Activated naive CD8-positive, alpha-beta T cell treated with anti-CD3 and anti-CD28 coated beads, Interleukin-2, amount 10 ng/mL, durations not matched to agents 7 days and 5 days (primary cell): ENCODE measurements around the gene VPS26C. TPM values are rescaled to one million over a fixed set of nuclear protein-coding genes. Genes with fewer than 3 reads are reported as not detected.

Experiments used
- ATAC-seq: fragments of 150-1000 bp; cut with Tn5 transposase; one replicate; pipeline ENCODE4 v1.10.0; 2021; ENCODE audit warnings: low read depth, moderate library complexity
- POLR2A ChIA-PET: fragments of 350-600 bp; sonication (Branson Sonifier 250); formaldehyde crosslinking; loops from one replicate; lab custom pipeline; 2021; ENCODE audit warnings: antibody characterized with exemption; lab: Charles Lee
- DNase-seq: peaks from one replicate; pipeline ENCODE4 v3.0.0; 2021
- H3K27ac Mint-ChIP-seq: one replicate; pipeline ENCODE4 v1.8.0; 2022; ENCODE audit warnings: mild to moderate bottlenecking, mixed read lengths
- H3K27me3 Mint-ChIP-seq: one replicate; pipeline ENCODE4 v1.8.0; 2022; ENCODE audit warnings: mild to moderate bottlenecking, moderate library complexity, mixed read lengths
- H3K36me3 Mint-ChIP-seq: one replicate; pipeline ENCODE4 v1.8.0; 2021; ENCODE audit warnings: mild to moderate bottlenecking, mixed read lengths
- H3K4me1 Mint-ChIP-seq: one replicate; pipeline ENCODE4 v1.8.0; 2021; ENCODE audit warnings: mixed read lengths
- H3K4me3 Mint-ChIP-seq: one replicate; pipeline ENCODE4 v1.8.0; 2022; ENCODE audit warnings: mild to moderate bottlenecking, moderate library complexity, mixed read lengths
- H3K9me3 Mint-ChIP-seq: one replicate; pipeline ENCODE4 v1.8.0; 2021; ENCODE audit warnings: mixed read lengths
- total RNA-seq, 2 experiments: library from RNA; stranded (reverse); gene quantifications; one replicate each; pipeline ENCODE4 v1.2.3, GENCODE V29; 2021

The VPS26C gene
- total RNA-seq, 2 experiments from 2014 or later, result 94.0 to 97.3 TPM

GRCh38 chr21:37204580-37204979, 62.6 kb downstream of the VPS26C start:
- Mint-ChIP-seq H3K4me1 (peaks cover 21% of the 10 kb centered on the region), H3K36me3 (peaks cover 13% of the 10 kb centered on the region), H3K9me3 (peaks cover 1% of the 10 kb centered on the region), H3K27me3 (no peaks in the 10 kb centered on the region), H3K27ac (no peak overlapping the region), H3K4me3 (no peak overlapping the region)
- DNase-seq, result no peak
- POLR2A ChIA-PET, result no interaction called here
- no peak for ATAC-seq

- Mint-ChIP-seq H3K4me1 (peaks cover 11% of the 10 kb centered on the region), H3K27me3 (no peaks in the 10 kb centered on the region), H3K9me3 (no peaks in the 10 kb centered on the region), H3K36me3 (peaks cover 16% of the 10 kb centered on the region), H3K4me3 (no peak overlapping the region), H3K27ac (no peak overlapping the region)
- POLR2A ChIA-PET, result no interaction called here
- no peak for ATAC-seq
- DNase-seq, result no peak
These were observed 64.7 kb downstream of the VPS26C start for GRCh38 chr21:37202221-37203110.

GRCh38 chr21:37200641-37201480, 66.3 kb downstream of the VPS26C start:
- Mint-ChIP-seq H3K4me3 (no peak overlapping the region), H3K9me3 (no peaks in the 10 kb centered on the region), H3K27me3 (no peaks in the 10 kb centered on the region), H3K36me3 (peaks cover 16% of the 10 kb centered on the region), H3K27ac (no peak overlapping the region), H3K4me1 (no peaks in the 10 kb centered on the region)
- no peak for ATAC-seq
- POLR2A ChIA-PET, result no interaction called here
- no peak for DNase-seq

GRCh38 chr21:37199057-37199924, 67.8 kb downstream of the VPS26C start:
- Mint-ChIP-seq H3K4me1 (peaks cover 2% of the 10 kb centered on the region), H3K27me3 (no peaks in the 10 kb centered on the region), H3K36me3 (peaks cover 22% of the 10 kb centered on the region), H3K27ac (no peak overlapping the region), H3K4me3 (no peak overlapping the region), H3K9me3 (no peaks in the 10 kb centered on the region)
- DNase-seq, result no peak
- POLR2A ChIA-PET, result no interaction called here
- no peak for ATAC-seq

GRCh38 chr21:37197746-37198145, 69.4 kb downstream of the VPS26C start:
- H3K4me1 Mint-ChIP-seq, result peaks cover 2% of the 10 kb centered on the region
- no peak overlapping the region for H3K27ac Mint-ChIP-seq
- H3K36me3 Mint-ChIP-seq, result peaks cover 19% of the 10 kb centered on the region
- DNase-seq (no peak), ATAC-seq (no peak)
- no peaks in the 10 kb centered on the region for H3K27me3 Mint-ChIP-seq
- H3K4me3 Mint-ChIP-seq, result no peak overlapping the region
- no peaks in the 10 kb centered on the region for H3K9me3 Mint-ChIP-seq
- POLR2A ChIA-PET, result no interaction called here

DNA sequence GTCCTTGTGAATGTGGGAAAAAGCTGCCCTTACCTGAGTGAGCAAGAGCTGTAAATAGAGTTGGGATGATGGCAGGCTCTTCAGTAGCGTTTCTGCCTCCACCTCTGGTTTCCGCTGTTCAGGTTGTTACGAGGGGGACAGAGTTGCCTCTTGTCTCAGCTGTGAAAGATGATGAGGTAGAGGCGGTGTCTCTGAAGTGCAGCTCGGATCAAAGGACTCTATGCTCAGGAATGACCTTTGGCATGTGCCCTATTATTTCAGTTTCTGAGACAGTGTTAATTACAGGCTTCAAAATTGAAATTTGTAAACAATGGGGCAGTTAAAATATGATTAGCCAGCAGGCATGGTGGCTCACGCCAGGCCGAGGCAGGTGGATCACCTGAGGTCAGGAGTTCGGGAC, 70.3 kb downstream of the VPS26C start:
- ATAC-seq (no peak), DNase-seq (no peak)
- POLR2A ChIA-PET, result no interaction called here
- Mint-ChIP-seq H3K4me1 (peaks cover 3% of the 10 kb centered on the region), H3K27me3 (no peaks in the 10 kb centered on the region), H3K27ac (no peak overlapping the region), H3K4me3 (no peak overlapping the region), H3K9me3 (no peaks in the 10 kb centered on the region), H3K36me3 (peaks cover 13% of the 10 kb centered on the region)

DNA sequence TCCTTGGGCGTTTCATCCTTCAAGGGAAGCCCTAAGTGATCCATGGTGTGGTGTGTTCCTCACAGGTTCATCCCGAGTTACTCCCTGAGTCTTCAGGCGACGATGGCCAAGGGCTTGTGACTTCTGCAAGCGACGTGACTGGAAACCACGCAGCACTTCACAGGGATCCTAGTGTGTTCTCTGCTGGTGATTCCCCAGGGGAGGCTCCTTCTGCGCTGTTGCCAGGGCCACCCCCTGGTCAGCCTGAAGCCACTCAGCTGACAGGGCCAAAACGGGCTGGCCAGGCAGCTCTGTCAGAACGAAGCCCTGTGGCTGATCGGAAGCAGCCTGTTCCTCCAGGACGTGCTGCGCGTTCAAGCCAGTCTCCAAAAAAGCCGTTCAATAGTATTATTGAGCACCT, 71.5 kb downstream of the VPS26C start:
- H3K27me3 Mint-ChIP-seq, result no peaks in the 10 kb centered on the region
- H3K9me3 Mint-ChIP-seq, result no peaks in the 10 kb centered on the region
- DNase-seq (no peak), ATAC-seq (no peak)
- POLR2A ChIA-PET, result no interaction called here
- H3K4me3 Mint-ChIP-seq, result no peak overlapping the region
- H3K4me1 Mint-ChIP-seq, result peaks cover 4% of the 10 kb centered on the region
- H3K27ac Mint-ChIP-seq, result no peak overlapping the region
- peaks cover 11% of the 10 kb centered on the region for H3K36me3 Mint-ChIP-seq

DNA sequence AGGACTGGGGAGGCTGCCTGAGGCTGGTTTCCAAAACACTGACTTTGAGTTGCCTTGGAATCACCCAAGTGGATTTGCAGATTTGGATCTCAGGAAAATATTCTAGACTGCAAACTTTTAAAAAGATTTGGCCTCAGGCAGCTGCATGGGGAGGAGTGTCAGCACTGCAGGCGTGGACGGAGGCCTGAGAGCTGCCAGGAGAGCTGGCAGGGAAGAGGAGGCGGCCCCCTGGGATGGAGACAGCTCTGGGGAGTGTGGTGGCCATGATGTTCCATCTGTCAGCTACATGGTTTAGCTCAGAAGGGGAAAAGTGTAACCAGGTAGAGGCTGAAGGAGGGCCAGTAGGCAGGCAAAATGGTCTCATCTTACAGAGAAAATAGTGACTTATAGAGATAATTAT, 72.1 kb downstream of the VPS26C start:
- Mint-ChIP-seq H3K27me3 (no peaks in the 10 kb centered on the region), H3K4me1 (peaks cover 4% of the 10 kb centered on the region), H3K4me3 (no peak overlapping the region), H3K27ac (no peak overlapping the region), H3K36me3 (peaks cover 11% of the 10 kb centered on the region), H3K9me3 (no peaks in the 10 kb centered on the region)
- no peak for ATAC-seq
- DNase-seq, result no peak
- POLR2A ChIA-PET, result no interaction called here

- H3K9me3 Mint-ChIP-seq, result no peaks in the 10 kb centered on the region
- no peak overlapping the region for H3K27ac Mint-ChIP-seq
- H3K4me3 Mint-ChIP-seq, result no peak overlapping the region
- H3K36me3 Mint-ChIP-seq, result peaks cover 19% of the 10 kb centered on the region
- POLR2A ChIA-PET, result no interaction called here
- no peak for DNase-seq
- ATAC-seq, result no peak
- peaks cover 4% of the 10 kb centered on the region for H3K4me1 Mint-ChIP-seq
- H3K27me3 Mint-ChIP-seq, result no peaks in the 10 kb centered on the region
These were observed 73.5 kb downstream of the VPS26C start for GRCh38 chr21:37193676-37194075.

DNA sequence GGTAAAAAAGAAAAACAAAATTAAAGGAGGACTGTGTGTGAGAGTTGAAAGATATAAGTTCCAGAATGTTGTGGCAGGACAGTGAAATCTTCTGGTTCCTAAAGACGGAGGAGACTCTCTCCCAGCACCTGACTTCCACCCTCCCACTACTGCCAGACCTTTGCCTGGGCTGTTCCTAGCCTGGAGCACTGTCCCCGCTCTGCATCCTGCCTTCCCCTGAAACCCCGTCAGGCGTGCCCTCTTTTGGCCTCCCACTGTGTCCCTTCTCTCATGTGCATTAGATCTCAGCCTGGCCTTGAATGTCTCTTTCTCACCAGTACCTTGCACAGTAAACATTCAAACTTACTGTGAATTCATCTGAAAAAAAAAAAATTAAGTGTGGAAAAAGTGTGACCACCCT, 74.1 kb downstream of the VPS26C start:
- DNase-seq (no peak), ATAC-seq (no peak)
- peaks cover 4% of the 10 kb centered on the region for H3K4me1 Mint-ChIP-seq
- H3K9me3 Mint-ChIP-seq, result no peaks in the 10 kb centered on the region
- peaks cover 18% of the 10 kb centered on the region for H3K36me3 Mint-ChIP-seq
- H3K4me3 Mint-ChIP-seq, result no peak overlapping the region
- POLR2A ChIA-PET, result no interaction called here
- H3K27me3 Mint-ChIP-seq, result no peaks in the 10 kb centered on the region
- H3K27ac Mint-ChIP-seq, result no peak overlapping the region

- Mint-ChIP-seq H3K36me3 (peaks cover 23% of the 10 kb centered on the region), H3K27ac (no peak overlapping the region), H3K4me1 (peaks cover 6% of the 10 kb centered on the region), H3K4me3 (no peak overlapping the region), H3K27me3 (no peaks in the 10 kb centered on the region), H3K9me3 (no peaks in the 10 kb centered on the region)
- ATAC-seq (no peak), DNase-seq (no peak)
- POLR2A ChIA-PET, result no interaction called here
These were observed 75.1 kb downstream of the VPS26C start for GRCh38 chr21:37192019-37192418.

GRCh38 chr21:37188825-37189224, 78.3 kb downstream of the VPS26C start:
- DNase-seq, result no peak
- H3K27me3 Mint-ChIP-seq, result no peaks in the 10 kb centered on the region
- POLR2A ChIA-PET, result no interaction called here
- no peak for ATAC-seq
- H3K9me3 Mint-ChIP-seq, result no peaks in the 10 kb centered on the region
- H3K4me1 Mint-ChIP-seq, result peaks cover 14% of the 10 kb centered on the region
- no peak overlapping the region for H3K4me3 Mint-ChIP-seq
- H3K36me3 Mint-ChIP-seq, result peaks cover 20% of the 10 kb centered on the region
- H3K27ac Mint-ChIP-seq, result no peak overlapping the region

GRCh38 chr21:37186983-37187382, 80.2 kb downstream of the VPS26C start:
- no peak for DNase-seq
- ATAC-seq, result peak; percentile 67
- Mint-ChIP-seq H3K27me3 (no peaks in the 10 kb centered on the region), H3K36me3 (peaks cover 33% of the 10 kb centered on the region), H3K4me3 (no peak overlapping the region), H3K27ac (no peak overlapping the region), H3K9me3 (no peaks in the 10 kb centered on the region), H3K4me1 (peaks cover 12% of the 10 kb centered on the region)
- POLR2A ChIA-PET, result no interaction called here
